HepG2 (cell line): ENCODE data around the gene SYTL5. TPM values are rescaled to one million over a fixed set of nuclear protein-coding genes. Genes with fewer than 3 reads are reported as not detected.

Experiments
- ATAC-seq: fragments of 200-7000 bp; cut with Tn5 transposase; 3 replicates; pipeline ENCODE4 v1.9.1; 2020; ENCODE audit warnings: mild to moderate bottlenecking, moderate library complexity
- BruUV-seq: library from RNA; stranded (reverse); fragments of 400-500 nt; replicated peaks from 2 replicates; lab custom pipeline; 2021; lab: Mats Ljungman, UMichigan
- CTCF ChIA-PET: fragments of 300-600 bp; formaldehyde crosslinking; extraction: SDS; loops from one replicate; lab custom pipeline; 2021; ENCODE audit warnings: low total read pairs, inconsistent platforms, low intra/inter-chr PET ratio; lab: Yijun Ruan, JAX
- POLR2A ChIA-PET: fragments of 350-600 bp; sonication (Branson Sonifier 250); formaldehyde crosslinking; loops from one replicate; lab custom pipeline; 2020; ENCODE audit warnings: antibody characterized with exemption, inconsistent platforms; lab: Yijun Ruan, JAX
- DNase-seq: peaks from one replicate; pipeline ENCODE4 v3.0.0-alpha.2; 2015; ENCODE audit warnings: low spot score
- FAIRE-seq: peaks from 3 replicates; lab custom pipeline; 2011; peaks lifted over from hg19 to GRCh38; lab: Jason Lieb, UNC
- H2AFZ ChIP-seq: one replicate; pipeline ENCODE4 v1.6.1; 2011; ENCODE audit warnings: low read length, inconsistent platforms
- H3K27ac ChIP-seq: fragments of 300-600 bp; 3 replicates; pipeline ENCODE4 v1.8.0; 2011; ENCODE audit warnings: mixed run types, mild to moderate bottlenecking, mixed read lengths, low read length, inconsistent platforms; ENCODE audit not compliant: insufficient read depth; ENCODE audit errors: extremely low read length
- H3K27me3 ChIP-seq, 2 experiments: fragments of 200-600 bp in 1 of 2; 2 replicates in 1 of 2; 3 replicates in 1 of 2; pipeline versions ENCODE4 v1.6.0 to v1.8.0; 2011; ENCODE audit warnings: low read length in 2 of 2, mild to moderate bottlenecking in 2 of 2, moderate library complexity in 2 of 2, inconsistent platforms in 1 of 2; ENCODE audit not compliant: insufficient read depth in 2 of 2, control insufficient read depth in 1 of 2
- H3K36me3 ChIP-seq, 2 experiments: fragments of 200-600 bp in 1 of 2; replicated peaks in 1 of 2; 2 replicates in 1 of 2; 3 replicates in 1 of 2; pipeline versions ENCODE4 v1.5.1 to v1.8.0; 2011; ENCODE audit warnings: low read length in 2 of 2, inconsistent platforms in 1 of 2; ENCODE audit not compliant: insufficient read depth in 2 of 2, control insufficient read depth in 1 of 2
- H3K4me1 ChIP-seq: 2 replicates; pipeline ENCODE4 v1.5.1; 2012; ENCODE audit warnings: low read length, inconsistent platforms; ENCODE audit not compliant: insufficient read depth
- H3K4me2 ChIP-seq: 2 replicates; pipeline ENCODE4 v1.6.0; 2011; ENCODE audit warnings: low read depth, low read length, inconsistent platforms
- H3K4me3 ChIP-seq, 3 experiments: fragments of 200-600 bp in 1 of 3; sonication (generic), shearing (Covaris generic) in 1 of 3; replicated peaks in 1 of 3; 2 replicates each; pipeline ENCODE4 v1.5.1; 2011 to 2016; ENCODE audit warnings: low read length in 3 of 3, inconsistent platforms in 2 of 3, low read depth in 2 of 3, mild to moderate bottlenecking in 2 of 3, control low read depth in 1 of 3, mixed read lengths in 1 of 3; ENCODE audit not compliant: insufficient read depth in 1 of 3
- H3K79me2 ChIP-seq: one replicate; pipeline ENCODE4 v1.6.1; 2011; ENCODE audit warnings: low read length, inconsistent platforms; ENCODE audit not compliant: insufficient read depth
- H3K9ac ChIP-seq: 2 replicates; pipeline ENCODE4 v1.6.0; 2011; ENCODE audit warnings: mild to moderate bottlenecking, low read depth, low read length, inconsistent platforms; ENCODE audit not compliant: insufficient read depth
- H3K9me3 ChIP-seq: 2 replicates; pipeline ENCODE4 v1.5.1; 2012; ENCODE audit warnings: mild to moderate bottlenecking, low read length
- H4K20me1 ChIP-seq: 2 replicates; pipeline ENCODE4 v1.6.0; 2011; ENCODE audit warnings: inconsistent platforms, mild to moderate bottlenecking, low read length, moderate library complexity; ENCODE audit not compliant: insufficient read depth
- ARID2 ChIP-seq: sonication (generic); formaldehyde crosslinking; IDR thresholded peaks from 2 replicates; pipeline ENCODE4 v1.8.1; 2022; ENCODE audit warnings: mild to moderate bottlenecking, missing genetic modification reagents, borderline replicate concordance
- HNF4A ChIP-seq: sonication (generic); formaldehyde crosslinking; IDR thresholded peaks from 2 replicates; pipeline ENCODE4 v1.4.0; 2020; ENCODE audit warnings: missing genetic modification reagents
- JDP2 ChIP-seq: sonication (generic); formaldehyde crosslinking; IDR thresholded peaks from 2 replicates; pipeline ENCODE4 v1.8.1; 2022; ENCODE audit warnings: missing genetic modification reagents, borderline replicate concordance
- RBM39 ChIP-seq: fragments of 200-400 bp; formaldehyde crosslinking; IDR thresholded peaks from one replicate; pipeline ENCODE4 v1.6.1; 2018; ENCODE audit warnings: antibody characterized with exemption, mild to moderate bottlenecking, low read depth, low read length; ENCODE audit not compliant: poor library complexity, severe bottlenecking
- SRY ChIP-seq: sonication (generic); formaldehyde crosslinking; IDR thresholded peaks from 2 replicates; pipeline ENCODE4 v1.8.0; 2022; ENCODE audit warnings: mild to moderate bottlenecking, missing genetic modification reagents
- TCF7 ChIP-seq: sonication (generic); IDR thresholded peaks from 2 replicates; pipeline ENCODE4 v1.6.1; 2016; ENCODE audit warnings: antibody characterized with exemption, low read depth
- ZNF329 ChIP-seq: sonication (generic); formaldehyde crosslinking; IDR thresholded peaks from 2 replicates; pipeline ENCODE4 v1.9.0; 2021; ENCODE audit warnings: low read depth, mild to moderate bottlenecking, missing genetic modification reagents
- ZNF367 ChIP-seq: sonication (generic); formaldehyde crosslinking; IDR thresholded peaks from 2 replicates; pipeline ENCODE4 v1.4.0; 2020; ENCODE audit warnings: missing genetic modification reagents, borderline replicate concordance
- ZNF451 ChIP-seq: sonication (generic); formaldehyde crosslinking; IDR thresholded peaks from 2 replicates; pipeline ENCODE4 v1.5.0; 2020; ENCODE audit warnings: mild to moderate bottlenecking, missing genetic modification reagents
- ZNF547 ChIP-seq: sonication (generic); formaldehyde crosslinking; IDR thresholded peaks from 2 replicates; pipeline ENCODE4 v1.5.1; 2020; ENCODE audit warnings: mild to moderate bottlenecking, missing genetic modification reagents
- WGBS: methylation state at CpG from one replicate; pipeline ENCODE4 v1.1.6; 2017; ENCODE audit warnings: low lambda C conversion rate; 5-methylcytosine and 5-hydroxymethylcytosine counted together
- in situ Hi-C: cut with HindIII; loops from 2 replicates; pipeline ENCODE4 v1.10.0; 2017; ENCODE audit warnings: low pct_unique_long_range_greater_than_20kb; ENCODE audit not compliant: extremely low pct_ligation_motif_present
- intact Hi-C: fragments of 100-400 bp; cut with micrococcal nuclease; formaldehyde crosslinking; loops from one replicate; pipeline ENCODE4 v1.10.0; 2022; ENCODE audit not compliant: unreplicated experiment
- polyA plus RNA-seq, 8 experiments: library from polyadenylated mRNA; depleted of rRNA in 3 of 8; stranded (reverse) in 7 of 8; unstranded in 1 of 8; fragments of >200 nt; fragmentation: Illumina TruSeq in 4 of 8; extraction: Trizol in 4 of 8; gene quantifications; 2 replicates each; pipeline versions ENCODE4 v1.2.1 to v1.2.3, GENCODE V29; 2011 to 2016; ENCODE audit warnings: low read depth in 4 of 8, missing spikeins in 1 of 8, mixed read lengths in 1 of 8; ENCODE audit not compliant: insufficient read depth in 1 of 8
- total RNA-seq, 5 experiments: library from RNA; depleted of rRNA; stranded (reverse); fragments of >200 nt; fragmentation: Illumina TruSeq; extraction: Trizol; gene quantifications; 2 replicates each; pipeline ENCODE4 v1.2.3, GENCODE V29; 2016; ENCODE audit warnings: low read depth in 1 of 5
- TF ChIP-seq, protein P1 (sequence below): sonication (generic); formaldehyde crosslinking; IDR thresholded peaks from 2 replicates; pipeline ENCODE4 v1.5.0; 2020; ENCODE audit warnings: missing genetic modification reagents, mild to moderate bottlenecking, borderline replicate concordance
- TF ChIP-seq, protein P2 (sequence below): sonication (generic); formaldehyde crosslinking; IDR thresholded peaks from 2 replicates; pipeline ENCODE4 v1.5.1; 2020; ENCODE audit warnings: mild to moderate bottlenecking, missing genetic modification reagents, moderate library complexity
- TF ChIP-seq, protein P3 (sequence below): IDR thresholded peaks from 2 replicates; pipeline ENCODE4 v1.4.0; 2020; ENCODE audit warnings: mild to moderate bottlenecking, missing genetic modification reagents
- TF ChIP-seq, protein P4 (sequence below): fragments of 450-650 bp; IDR thresholded peaks from 2 replicates; pipeline ENCODE4 v1.6.1; 2016

The SYTL5 gene
- total and polyA plus RNA-seq, 2 of the 13 experiments (the other 11 are each of a cell fraction or from before 2014, with no cell fraction given) = not detected

DNA sequence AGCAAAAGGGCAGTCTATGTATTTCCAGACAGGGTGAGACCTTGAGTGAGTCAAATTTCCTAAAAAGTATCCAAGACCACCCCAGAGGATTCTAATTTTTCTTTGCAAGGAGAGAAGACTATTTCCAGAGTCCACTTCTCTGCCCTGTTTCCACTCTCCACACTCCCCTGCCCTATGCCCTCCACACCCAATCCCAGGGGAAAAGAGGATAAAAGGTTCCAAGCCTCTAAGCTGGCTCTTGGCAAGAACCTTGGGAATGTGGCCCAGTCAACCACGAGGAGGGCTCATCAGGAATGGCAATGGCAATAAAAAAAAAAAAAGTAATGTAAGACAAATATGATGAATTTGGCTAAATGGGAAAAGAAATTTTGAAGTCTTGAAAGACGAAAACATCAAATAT lies 148.5 kb downstream of the SYTL5 start:
- no peak for FAIRE-seq
- no peak for DNase-seq
- intact Hi-C loops (no loop called here), in situ Hi-C loops (no loop called here)
- BruUV-seq = no TSS peak
- ATAC-seq = no peak
- Histone ChIP-seq H3K9me3 (no peaks in the 10 kb centered on the region), H3K4me2 (no peak overlapping the region), H3K4me1 (peaks cover 6% of the 10 kb centered on the region; the same call in 1 of the 2 replicates), H3K27ac (no peak overlapping the region), H3K9ac (no peak overlapping the region), H2AFZ (no peak overlapping the region), H3K4me3 (no peak overlapping the region), H3K36me3 (no peaks in the 10 kb centered on the region), H3K27me3 (no peaks in the 10 kb centered on the region), H4K20me1 (no peaks in the 10 kb centered on the region), H3K79me2 (no peaks in the 10 kb centered on the region)
- ChIA-PET POLR2A (no interaction called here), CTCF (no interaction called here)
- 0% methylated on average over 2 of the region's 2 CpGs for WGBS
- TF ChIP-seq, protein P1, sequence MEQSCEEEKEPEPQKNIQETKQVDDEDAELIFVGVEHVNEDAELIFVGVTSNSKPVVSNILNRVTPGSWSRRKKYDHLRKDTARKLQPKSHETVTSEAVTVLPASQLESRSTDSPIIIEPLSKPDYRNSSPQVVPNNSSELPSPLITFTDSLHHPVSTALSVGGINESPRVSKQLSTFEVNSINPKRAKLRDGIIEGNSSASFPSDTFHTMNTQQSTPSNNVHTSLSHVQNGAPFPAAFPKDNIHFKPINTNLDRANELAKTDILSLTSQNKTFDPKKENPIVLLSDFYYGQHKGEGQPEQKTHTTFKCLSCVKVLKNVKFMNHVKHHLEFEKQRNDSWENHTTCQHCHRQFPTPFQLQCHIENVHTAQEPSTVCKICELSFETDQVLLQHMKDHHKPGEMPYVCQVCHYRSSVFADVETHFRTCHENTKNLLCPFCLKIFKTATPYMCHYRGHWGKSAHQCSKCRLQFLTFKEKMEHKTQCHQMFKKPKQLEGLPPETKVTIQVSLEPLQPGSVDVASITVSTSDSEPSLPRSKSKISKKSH (CRISPR knock-in tag) = no peak
- TF ChIP-seq ARID2 (CRISPR knock-in tag) = no peak
- no peak for TF ChIP-seq ZNF451 (CRISPR knock-in tag)
- TF ChIP-seq, protein P2, sequence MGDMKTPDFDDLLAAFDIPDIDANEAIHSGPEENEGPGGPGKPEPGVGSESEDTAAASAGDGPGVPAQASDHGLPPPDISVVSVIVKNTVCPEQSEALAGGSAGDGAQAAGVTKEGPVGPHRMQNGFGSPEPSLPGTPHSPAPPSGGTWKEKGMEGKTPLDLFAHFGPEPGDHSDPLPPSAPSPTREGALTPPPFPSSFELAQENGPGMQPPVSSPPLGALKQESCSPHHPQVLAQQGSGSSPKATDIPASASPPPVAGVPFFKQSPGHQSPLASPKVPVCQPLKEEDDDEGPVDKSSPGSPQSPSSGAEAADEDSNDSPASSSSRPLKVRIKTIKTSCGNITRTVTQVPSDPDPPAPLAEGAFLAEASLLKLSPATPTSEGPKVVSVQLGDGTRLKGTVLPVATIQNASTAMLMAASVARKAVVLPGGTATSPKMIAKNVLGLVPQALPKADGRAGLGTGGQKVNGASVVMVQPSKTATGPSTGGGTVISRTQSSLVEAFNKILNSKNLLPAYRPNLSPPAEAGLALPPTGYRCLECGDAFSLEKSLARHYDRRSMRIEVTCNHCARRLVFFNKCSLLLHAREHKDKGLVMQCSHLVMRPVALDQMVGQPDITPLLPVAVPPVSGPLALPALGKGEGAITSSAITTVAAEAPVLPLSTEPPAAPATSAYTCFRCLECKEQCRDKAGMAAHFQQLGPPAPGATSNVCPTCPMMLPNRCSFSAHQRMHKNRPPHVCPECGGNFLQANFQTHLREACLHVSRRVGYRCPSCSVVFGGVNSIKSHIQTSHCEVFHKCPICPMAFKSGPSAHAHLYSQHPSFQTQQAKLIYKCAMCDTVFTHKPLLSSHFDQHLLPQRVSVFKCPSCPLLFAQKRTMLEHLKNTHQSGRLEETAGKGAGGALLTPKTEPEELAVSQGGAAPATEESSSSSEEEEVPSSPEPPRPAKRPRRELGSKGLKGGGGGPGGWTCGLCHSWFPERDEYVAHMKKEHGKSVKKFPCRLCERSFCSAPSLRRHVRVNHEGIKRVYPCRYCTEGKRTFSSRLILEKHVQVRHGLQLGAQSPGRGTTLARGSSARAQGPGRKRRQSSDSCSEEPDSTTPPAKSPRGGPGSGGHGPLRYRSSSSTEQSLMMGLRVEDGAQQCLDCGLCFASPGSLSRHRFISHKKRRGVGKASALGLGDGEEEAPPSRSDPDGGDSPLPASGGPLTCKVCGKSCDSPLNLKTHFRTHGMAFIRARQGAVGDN (CRISPR knock-in tag) = no peak
- no peak for TF ChIP-seq SRY (CRISPR knock-in tag)
- TF ChIP-seq ZNF367 (CRISPR knock-in tag) = no peak
- TF ChIP-seq, protein P3, sequence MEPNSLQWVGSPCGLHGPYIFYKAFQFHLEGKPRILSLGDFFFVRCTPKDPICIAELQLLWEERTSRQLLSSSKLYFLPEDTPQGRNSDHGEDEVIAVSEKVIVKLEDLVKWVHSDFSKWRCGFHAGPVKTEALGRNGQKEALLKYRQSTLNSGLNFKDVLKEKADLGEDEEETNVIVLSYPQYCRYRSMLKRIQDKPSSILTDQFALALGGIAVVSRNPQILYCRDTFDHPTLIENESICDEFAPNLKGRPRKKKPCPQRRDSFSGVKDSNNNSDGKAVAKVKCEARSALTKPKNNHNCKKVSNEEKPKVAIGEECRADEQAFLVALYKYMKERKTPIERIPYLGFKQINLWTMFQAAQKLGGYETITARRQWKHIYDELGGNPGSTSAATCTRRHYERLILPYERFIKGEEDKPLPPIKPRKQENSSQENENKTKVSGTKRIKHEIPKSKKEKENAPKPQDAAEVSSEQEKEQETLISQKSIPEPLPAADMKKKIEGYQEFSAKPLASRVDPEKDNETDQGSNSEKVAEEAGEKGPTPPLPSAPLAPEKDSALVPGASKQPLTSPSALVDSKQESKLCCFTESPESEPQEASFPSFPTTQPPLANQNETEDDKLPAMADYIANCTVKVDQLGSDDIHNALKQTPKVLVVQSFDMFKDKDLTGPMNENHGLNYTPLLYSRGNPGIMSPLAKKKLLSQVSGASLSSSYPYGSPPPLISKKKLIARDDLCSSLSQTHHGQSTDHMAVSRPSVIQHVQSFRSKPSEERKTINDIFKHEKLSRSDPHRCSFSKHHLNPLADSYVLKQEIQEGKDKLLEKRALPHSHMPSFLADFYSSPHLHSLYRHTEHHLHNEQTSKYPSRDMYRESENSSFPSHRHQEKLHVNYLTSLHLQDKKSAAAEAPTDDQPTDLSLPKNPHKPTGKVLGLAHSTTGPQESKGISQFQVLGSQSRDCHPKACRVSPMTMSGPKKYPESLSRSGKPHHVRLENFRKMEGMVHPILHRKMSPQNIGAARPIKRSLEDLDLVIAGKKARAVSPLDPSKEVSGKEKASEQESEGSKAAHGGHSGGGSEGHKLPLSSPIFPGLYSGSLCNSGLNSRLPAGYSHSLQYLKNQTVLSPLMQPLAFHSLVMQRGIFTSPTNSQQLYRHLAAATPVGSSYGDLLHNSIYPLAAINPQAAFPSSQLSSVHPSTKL (CRISPR knock-in tag) = no peak
- TF ChIP-seq TCF7 = no peak
- TF ChIP-seq, protein P4, sequence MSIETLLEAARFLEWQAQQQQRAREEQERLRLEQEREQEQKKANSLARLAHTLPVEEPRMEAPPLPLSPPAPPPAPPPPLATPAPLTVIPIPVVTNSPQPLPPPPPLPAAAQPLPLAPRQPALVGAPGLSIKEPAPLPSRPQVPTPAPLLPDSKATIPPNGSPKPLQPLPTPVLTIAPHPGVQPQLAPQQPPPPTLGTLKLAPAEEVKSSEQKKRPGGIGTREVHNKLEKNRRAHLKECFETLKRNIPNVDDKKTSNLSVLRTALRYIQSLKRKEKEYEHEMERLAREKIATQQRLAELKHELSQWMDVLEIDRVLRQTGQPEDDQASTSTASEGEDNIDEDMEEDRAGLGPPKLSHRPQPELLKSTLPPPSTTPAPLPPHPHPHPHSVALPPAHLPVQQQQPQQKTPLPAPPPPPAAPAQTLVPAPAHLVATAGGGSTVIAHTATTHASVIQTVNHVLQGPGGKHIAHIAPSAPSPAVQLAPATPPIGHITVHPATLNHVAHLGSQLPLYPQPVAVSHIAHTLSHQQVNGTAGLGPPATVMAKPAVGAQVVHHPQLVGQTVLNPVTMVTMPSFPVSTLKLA = no peak
- TF ChIP-seq ZNF547 (CRISPR knock-in tag) = no peak
- TF ChIP-seq ZNF329 (CRISPR knock-in tag) = no peak
- no peak for TF ChIP-seq JDP2 (CRISPR knock-in tag)
- no peak for TF ChIP-seq HNF4A (CRISPR knock-in tag)
- no peak for TF ChIP-seq RBM39
